ENCODE results near the gene ATF6.

The ATF6 gene

GRCh38 chr1:161838885-161839284 is 72.8 kb downstream of the ATF6 start:
- DNase-seq: no peak

- DNase-seq: no peak
These were observed 73.5 kb downstream of the ATF6 start for GRCh38 chr1:161839591-161839990.

- no peak for DNase-seq
These were observed 74.2 kb downstream of the ATF6 start for GRCh38 chr1:161840363-161840762.

GRCh38 chr1:161843156-161843555 is 77.0 kb downstream of the ATF6 start:
- no peak for DNase-seq

- DNase-seq: no peak
These were observed 78.6 kb downstream of the ATF6 start for GRCh38 chr1:161844696-161845095.

GRCh38 chr1:161848676-161849075 is 82.6 kb downstream of the ATF6 start:
- DNase-seq: no peak

- DNase-seq: no peak
These were observed 83.4 kb downstream of the ATF6 start for GRCh38 chr1:161849518-161849917.

- no peak for DNase-seq
These were observed 89.1 kb downstream of the ATF6 start for GRCh38 chr1:161855260-161855659.

GRCh38 chr1:161858271-161858670 is 92.2 kb downstream of the ATF6 start:
- no peak for DNase-seq

GRCh38 chr1:161863549-161863948 is 97.4 kb downstream of the ATF6 start:
- DNase-seq: no peak

GRCh38 chr1:161864577-161864976 is 98.5 kb downstream of the ATF6 start:
- no peak for DNase-seq

GRCh38 chr1:161866241-161866640 is 100.1 kb downstream of the ATF6 start:
- DNase-seq: no peak

GRCh38 chr1:161868832-161869231 is 102.7 kb downstream of the ATF6 start:
- no peak for DNase-seq

GRCh38 chr1:161869291-161869690 is 103.2 kb downstream of the ATF6 start:
- no peak for DNase-seq

- DNase-seq: no peak
These were observed 106.4 kb downstream of the ATF6 start for GRCh38 chr1:161872506-161872905.

GRCh38 chr1:161879261-161879660 is 113.1 kb downstream of the ATF6 start:
- no peak for DNase-seq

- no peak for DNase-seq
These were observed 118.4 kb downstream of the ATF6 start for GRCh38 chr1:161884475-161884874.

GRCh38 chr1:161885003-161885402 is 118.9 kb downstream of the ATF6 start:
- no peak for DNase-seq

GRCh38 chr1:161885759-161886158 is 119.6 kb downstream of the ATF6 start:
- no peak for DNase-seq

- DNase-seq: no peak
These were observed 120.5 kb downstream of the ATF6 start for GRCh38 chr1:161886589-161886988.

- no peak for DNase-seq
These were observed 121.7 kb downstream of the ATF6 start for GRCh38 chr1:161887730-161888287.

GRCh38 chr1:161890574-161890973 is 124.5 kb downstream of the ATF6 start:
- no peak for DNase-seq

GRCh38 chr1:161899091-161899490 is 133.0 kb downstream of the ATF6 start:
- DNase-seq: no peak

GRCh38 chr1:161900160-161900559 is 134.0 kb downstream of the ATF6 start:
- no peak for DNase-seq

GRCh38 chr1:161902182-161902581 is 136.1 kb downstream of the ATF6 start:
- DNase-seq: no peak
